GM12878 (cell line): ENCODE data around the gene RPS10. TPM values are rescaled to one million over a fixed set of nuclear protein-coding genes. Genes with fewer than 3 reads are reported as not detected.

Source experiments
- ATAC-seq: fragments of 200-7000 bp; cut with Tn5 transposase; 3 replicates; pipeline ENCODE4 v1.9.1; 2020; ENCODE audit warnings: mild to moderate bottlenecking, moderate library complexity
- BruUV-seq: library from RNA; stranded (reverse); fragments of 400-500 nt; replicated peaks from 2 replicates; lab custom pipeline; 2021; lab: Mats Ljungman, UMichigan
- CTCF ChIA-PET: fragments of 300-600 bp; sonication (Branson Sonifier 250); formaldehyde crosslinking; extraction: SDS; loops from one replicate; lab custom pipeline; 2021; ENCODE audit warnings: inconsistent platforms; lab: Yijun Ruan, JAX
- POLR2A ChIA-PET: fragments of 350-600 bp; formaldehyde crosslinking; extraction: SDS; loops from one replicate; lab custom pipeline; 2021; ENCODE audit warnings: inconsistent platforms; lab: Charles Lee
- RAD21 ChIA-PET: fragments of 300-600 bp; sonication (Branson Sonifier 250); formaldehyde crosslinking; loops from one replicate; lab custom pipeline; 2023; ENCODE audit warnings: antibody characterized with exemption; ENCODE audit not compliant: unreplicated experiment; lab: Charles Lee
- SMC1A ChIA-PET: fragments of 300-600 bp; sonication (Branson Sonifier 250); formaldehyde crosslinking; loops from one replicate; lab custom pipeline; 2023; ENCODE audit not compliant: unreplicated experiment, uncharacterized antibody; lab: Charles Lee
- DNase-seq: peaks from one replicate; pipeline ENCODE4 v3.0.0-alpha.2; 2011; ENCODE audit warnings: low read depth, low spot score
- FAIRE-seq: peaks from 3 replicates; lab custom pipeline; 2011; peaks lifted over from hg19 to GRCh38; lab: Jason Lieb, UNC
- H2AFZ ChIP-seq: 2 replicates; pipeline ENCODE4 v1.6.0; 2011; ENCODE audit warnings: low read depth, low read length, control low read depth; ENCODE audit not compliant: control insufficient read depth
- H3K27ac ChIP-seq: 2 replicates; pipeline ENCODE4 v1.5.1; 2011; ENCODE audit warnings: control low read depth; ENCODE audit not compliant: control insufficient read depth, insufficient read depth
- H3K27me3 ChIP-seq, 2 experiments: replicated peaks in 1 of 2; 2 replicates each; pipeline versions ENCODE4 v1.6.0 to v1.6.1; 2011; ENCODE audit warnings: low read length in 1 of 2; ENCODE audit not compliant: control insufficient read depth in 2 of 2, insufficient read depth in 2 of 2
- H3K36me3 ChIP-seq, 2 experiments: 2 replicates each; pipeline ENCODE4 v1.5.1; 2011; ENCODE audit warnings: low read length in 1 of 2; ENCODE audit not compliant: control insufficient read depth in 2 of 2, insufficient read depth in 2 of 2
- H3K4me1 ChIP-seq: 2 replicates; pipeline ENCODE4 v1.6.1; 2011; ENCODE audit warnings: mild to moderate bottlenecking, low read length, moderate library complexity, mixed read lengths; ENCODE audit not compliant: control insufficient read depth, insufficient read depth
- H3K4me2 ChIP-seq: 2 replicates; pipeline ENCODE4 v1.6.0; 2011; ENCODE audit warnings: control low read depth; ENCODE audit not compliant: control insufficient read depth, insufficient read depth
- H3K4me3 ChIP-seq: fragments of 200-600 bp; sonication (generic); 2 replicates; pipeline ENCODE4 v1.5.1; 2016
- H3K79me2 ChIP-seq: 2 replicates; pipeline ENCODE4 v1.6.0; 2011; ENCODE audit warnings: low read length; ENCODE audit not compliant: control insufficient read depth, insufficient read depth
- H3K9ac ChIP-seq: 2 replicates; pipeline ENCODE4 v1.8.0; 2011; ENCODE audit warnings: low read length, control low read depth, mixed read lengths; ENCODE audit not compliant: control insufficient read depth, insufficient read depth
- H3K9me3 ChIP-seq: replicated peaks from 3 replicates; pipeline ENCODE4 v1.5.1; 2011; ENCODE audit warnings: mild to moderate bottlenecking, low read length; ENCODE audit not compliant: control insufficient read depth, insufficient read depth
- H4K20me1 ChIP-seq: 2 replicates; pipeline ENCODE4 v1.6.0; 2011; ENCODE audit not compliant: control insufficient read depth, insufficient read depth
- BCL3 ChIP-seq: IDR thresholded peaks from 2 replicates; pipeline ENCODE4 v1.6.1; 2011; ENCODE audit warnings: borderline replicate concordance, low read depth, mild to moderate bottlenecking, moderate library complexity, low read length; ENCODE audit not compliant: insufficient read depth, poor library complexity, severe bottlenecking
- BRCA1 ChIP-seq: IDR thresholded peaks from 2 replicates; pipeline ENCODE4 v1.6.1; 2011; ENCODE audit warnings: low read depth, low read length, improper control_type of control experiment
- CREM ChIP-seq: IDR thresholded peaks from 2 replicates; pipeline ENCODE4 v1.6.1; 2014; ENCODE audit warnings: antibody characterized with exemption, low read depth
- ESRRA ChIP-seq: IDR thresholded peaks from 2 replicates; pipeline ENCODE4 v1.6.1; 2012; ENCODE audit warnings: mild to moderate bottlenecking, low read length, improper control_type of control experiment
- PAX5 ChIP-seq: IDR thresholded peaks from 2 replicates; pipeline ENCODE4 v1.6.1; 2011; ENCODE audit warnings: low read depth, low read length, borderline replicate concordance
- POLR2AphosphoS2 ChIP-seq: IDR thresholded peaks from 2 replicates; pipeline ENCODE4 v1.6.1; 2011; ENCODE audit warnings: low read depth, mild to moderate bottlenecking, low read length, improper control_type of control experiment, moderate library complexity
- REST ChIP-seq: IDR thresholded peaks from 2 replicates; pipeline ENCODE4 v1.6.1; 2012; ENCODE audit warnings: mild to moderate bottlenecking, low read depth, low read length
- RFX5 ChIP-seq: IDR thresholded peaks from 2 replicates; pipeline ENCODE4 v1.6.1; 2011; ENCODE audit warnings: low read depth, low read length, improper control_type of control experiment
- SUPT20H ChIP-seq: IDR thresholded peaks from 2 replicates; pipeline ENCODE4 v1.6.1; 2011; ENCODE audit warnings: low read depth, mild to moderate bottlenecking, low read length, moderate library complexity, borderline replicate concordance; ENCODE audit not compliant: control insufficient read depth
- ZNF384 ChIP-seq: IDR thresholded peaks from 2 replicates; pipeline ENCODE4 v1.6.1; 2012; ENCODE audit warnings: low read depth, mild to moderate bottlenecking, low read length, improper control_type of control experiment, borderline replicate concordance
- WGBS: methylation state at CpG from one replicate; pipeline ENCODE4 v1.1.6; 2016; ENCODE audit warnings: low lambda C conversion rate; ENCODE audit not compliant: insufficient replicate concordance, insufficient coverage; ENCODE audit errors: missing lambda C conversion rate; 5-methylcytosine and 5-hydroxymethylcytosine counted together
- in situ Hi-C: fragments of 300-500 bp; cut with MboI; formaldehyde crosslinking; loops from 9 replicates; pipeline ENCODE4 v1.14.3; 2018; ENCODE audit warnings: mixed read lengths
- intact Hi-C: fragments of 100-400 bp; cut with micrococcal nuclease; formaldehyde crosslinking; loops from one replicate; pipeline ENCODE4 v1.14.2; 2022; ENCODE audit not compliant: unreplicated experiment
- polyA plus RNA-seq, 11 experiments: library from polyadenylated mRNA; depleted of rRNA in 4 of 11; unstranded in 6 of 11; stranded (reverse) in 5 of 11; fragments of >200 nt; fragmentation: Nextera tagmentation in 4 of 11; fragmentation: Illumina TruSeq in 1 of 11; extraction: Ambion mirVana in 4 of 11; extraction: Trizol in 1 of 11; gene quantifications; 1 replicate in 1 of 11; 2 replicates in 10 of 11; pipeline versions ENCODE4 v1.2.1 to v1.2.3, GENCODE V29; 2011 to 2016; ENCODE audit warnings: inconsistent platforms in 2 of 11, missing spikeins in 2 of 11, low read depth in 1 of 11
- total RNA-seq, 4 experiments: library from RNA; depleted of rRNA in 3 of 4; stranded (reverse); fragments of >200 nt in 3 of 4; fragmentation: Illumina TruSeq in 1 of 4; extraction: Trizol in 1 of 4; gene quantifications; 2 replicates each; pipeline versions ENCODE4 v1.2.1 to v1.2.3, GENCODE V29; 2013 to 2021
- TF ChIP-seq, protein P1 (sequence below): fragments of 450-650 bp; IDR thresholded peaks from 2 replicates; pipeline ENCODE4 v1.6.1; 2016; ENCODE audit warnings: mild to moderate bottlenecking
- TF ChIP-seq, protein P2 (sequence below): fragments of 150-350 bp; IDR thresholded peaks from 2 replicates; pipeline ENCODE4 v1.6.1; 2014; ENCODE audit warnings: mild to moderate bottlenecking, low read depth, low read length

The RPS10 gene
- total and polyA plus RNA-seq, 10 of the 15 experiments (the other 5 are each of a cell fraction or from before 2014, with no cell fraction given): 1,546 to 3,970 (median 2,813) TPM

GRCh38 chr6:34386316-34387137, 39.3 kb downstream of the RPS10 start:
- no peaks in the 10 kb centered on the region for H3K27me3 ChIP-seq
- intact Hi-C loops: no loop called here
- peak overlapping the region; percentile 25; the same call in 1 of the 2 replicates for H3K4me2 ChIP-seq
- BruUV-seq: no TSS peak
- H3K79me2 ChIP-seq: peaks cover 94% of the 10 kb centered on the region
- ATAC-seq (peak; percentile 14), FAIRE-seq (no peak), DNase-seq (no peak)
- H3K4me3 ChIP-seq: no peak overlapping the region
- H3K4me1 ChIP-seq: no peaks in the 10 kb centered on the region
- ChIA-PET POLR2A (interaction anchor here (0.6 to 1.0 kb wide), 3 partner anchors 24 to 71 kb away, joined by 3 to 12 read pairs (median 5); no protein-coding TSS in a partner anchor), RAD21 (interaction anchor here (0.8 to 1.7 kb wide), 5 partner anchors 24 to 264 kb away, joined by 3 to 6 read pairs (median 3); no protein-coding TSS in a partner anchor), SMC1A (interaction anchor here (0.9 to 3.7 kb wide), 7 partner anchors 23 to 191 kb away, joined by 3 to 15 read pairs (median 6); no protein-coding TSS in a partner anchor), CTCF (interaction anchor here (1.5 to 2.8 kb wide), 4 partner anchors 24 to 137 kb away, joined by 3 to 12 read pairs (median 7); partner anchors contain the start of gene SMIM29)
- no peak overlapping the region for H2AFZ ChIP-seq
- 86% methylated on average over 4 of the region's 4 CpGs for WGBS
- H3K27ac ChIP-seq: no peak overlapping the region
- 0 out of 4 replicates have a peak, but pooled peaks cover 0 to 2% of the 10 kb centered on the region in 2 experiments for H3K36me3 ChIP-seq
- in situ Hi-C loops: no loop called here
- peaks cover 3% of the 10 kb centered on the region; the same call in 2 of the 3 replicates for H3K9me3 ChIP-seq
- H3K9ac ChIP-seq: no peak overlapping the region
- no peaks in the 10 kb centered on the region for H4K20me1 ChIP-seq
- TF ChIP-seq, protein P1, sequence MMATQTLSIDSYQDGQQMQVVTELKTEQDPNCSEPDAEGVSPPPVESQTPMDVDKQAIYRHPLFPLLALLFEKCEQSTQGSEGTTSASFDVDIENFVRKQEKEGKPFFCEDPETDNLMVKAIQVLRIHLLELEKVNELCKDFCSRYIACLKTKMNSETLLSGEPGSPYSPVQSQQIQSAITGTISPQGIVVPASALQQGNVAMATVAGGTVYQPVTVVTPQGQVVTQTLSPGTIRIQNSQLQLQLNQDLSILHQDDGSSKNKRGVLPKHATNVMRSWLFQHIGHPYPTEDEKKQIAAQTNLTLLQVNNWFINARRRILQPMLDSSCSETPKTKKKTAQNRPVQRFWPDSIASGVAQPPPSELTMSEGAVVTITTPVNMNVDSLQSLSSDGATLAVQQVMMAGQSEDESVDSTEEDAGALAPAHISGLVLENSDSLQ: no peak
- TF ChIP-seq POLR2AphosphoS2 (no peak), REST (no peak), PAX5 (no peak), CREM (no peak), BCL3 (no peak), SUPT20H (no peak), ZNF384 (0 out of 2 replicates have a peak, but pooled peaks have one; percentile 38), ESRRA (no peak), BRCA1 (no peak), RFX5 (no peak)
- TF ChIP-seq, protein P2, sequence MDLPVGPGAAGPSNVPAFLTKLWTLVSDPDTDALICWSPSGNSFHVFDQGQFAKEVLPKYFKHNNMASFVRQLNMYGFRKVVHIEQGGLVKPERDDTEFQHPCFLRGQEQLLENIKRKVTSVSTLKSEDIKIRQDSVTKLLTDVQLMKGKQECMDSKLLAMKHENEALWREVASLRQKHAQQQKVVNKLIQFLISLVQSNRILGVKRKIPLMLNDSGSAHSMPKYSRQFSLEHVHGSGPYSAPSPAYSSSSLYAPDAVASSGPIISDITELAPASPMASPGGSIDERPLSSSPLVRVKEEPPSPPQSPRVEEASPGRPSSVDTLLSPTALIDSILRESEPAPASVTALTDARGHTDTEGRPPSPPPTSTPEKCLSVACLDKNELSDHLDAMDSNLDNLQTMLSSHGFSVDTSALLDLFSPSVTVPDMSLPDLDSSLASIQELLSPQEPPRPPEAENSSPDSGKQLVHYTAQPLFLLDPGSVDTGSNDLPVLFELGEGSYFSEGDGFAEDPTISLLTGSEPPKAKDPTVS: no peak
